Esophagus squamous epithelium (tissue), 5 donors: ENCODE results near the gene OR51B5. TPM values are rescaled to one million over a fixed set of nuclear protein-coding genes. Genes with fewer than 3 reads are reported as not detected.
"Not testable (repeated sequence)": the region's sequence is repeated elsewhere in the genome, so short reads cannot be mapped to it uniquely, and the experiment has no call there.

Experiments
- DNase-seq: peaks from one replicate; lab custom pipeline; 2025; lab: John Stamatoyannopoulos, UW
- H3K27ac ChIP-seq, 4 donors: fragments of 200-600 bp; sonication (generic); one replicate each; pipeline ENCODE4 v1.5.1; 2016 to 2019; ENCODE audit warnings: mild to moderate bottlenecking in 1 of 4
- H3K27me3 ChIP-seq, 4 donors: fragments of 200-600 bp; sonication (generic); 1 replicate in 3 of 4; 2 replicates in 1 of 4; pipeline versions ENCODE4 v1.5.1 to v1.6.0; 2017 to 2021; ENCODE audit warnings: antibody characterized with exemption in 1 of 4
- H3K36me3 ChIP-seq, 3 donors: fragments of 200-600 bp; sonication (generic); one replicate each; pipeline ENCODE4 v1.5.1; 2016 to 2019
- H3K4me1 ChIP-seq, 3 donors: fragments of 200-600 bp; sonication (generic); one replicate each; pipeline ENCODE4 v1.5.1; 2017 to 2019
- H3K4me3 ChIP-seq, 4 donors: fragments of 200-600 bp; sonication (generic); 1 replicate in 3 of 4; 2 replicates in 1 of 4; pipeline ENCODE4 v1.5.1; 2016 to 2019; ENCODE audit warnings: mild to moderate bottlenecking in 2 of 4, moderate library complexity in 1 of 4
- H3K9me3 ChIP-seq, 3 donors: fragments of 200-600 bp; sonication (generic); one replicate each; pipeline ENCODE4 v1.5.1; 2016 to 2019
- POLR2A ChIP-seq, 4 donors: fragments of 450-650 bp; IDR thresholded peaks; one replicate each; pipeline ENCODE4 v1.6.1; 2017; ENCODE audit warnings: antibody characterized with exemption in 4 of 4, mild to moderate bottlenecking in 4 of 4, moderate library complexity in 3 of 4
- WGBS, 2 donors: methylation state at CpG; one replicate each; pipeline ENCODE4 v1.1.5; 2018; 5-methylcytosine and 5-hydroxymethylcytosine counted together
- intact Hi-C: fragments of 100-400 bp; cut with DNase I; formaldehyde crosslinking; loops from one replicate; pipeline ENCODE4 v1.15.0; 2022
- total RNA-seq, 4 donors: library from RNA; depleted of rRNA; stranded (reverse); fragments of >200 nt; gene quantifications; one replicate each; pipeline ENCODE4 v1.1.0, GENCODE V29; 2016
- TF ChIP-seq, protein P1 (sequence below), 6 experiments: fragments of 450-650 bp in 4 of 6; fragments of 200-600 bp in 2 of 6; sonication (generic) in 2 of 6; IDR thresholded peaks; one replicate each; pipeline ENCODE4 v1.5.1; 2016 to 2019; ENCODE audit warnings: antibody characterized with exemption in 6 of 6, mild to moderate bottlenecking in 4 of 6, moderate library complexity in 4 of 6
- donor health status: DM: yes; HTN: yes; CAD: no.

The OR51B5 gene
- total RNA-seq, 4 donors from 2014 or later: 0.57 TPM; not detected in 3

DNA sequence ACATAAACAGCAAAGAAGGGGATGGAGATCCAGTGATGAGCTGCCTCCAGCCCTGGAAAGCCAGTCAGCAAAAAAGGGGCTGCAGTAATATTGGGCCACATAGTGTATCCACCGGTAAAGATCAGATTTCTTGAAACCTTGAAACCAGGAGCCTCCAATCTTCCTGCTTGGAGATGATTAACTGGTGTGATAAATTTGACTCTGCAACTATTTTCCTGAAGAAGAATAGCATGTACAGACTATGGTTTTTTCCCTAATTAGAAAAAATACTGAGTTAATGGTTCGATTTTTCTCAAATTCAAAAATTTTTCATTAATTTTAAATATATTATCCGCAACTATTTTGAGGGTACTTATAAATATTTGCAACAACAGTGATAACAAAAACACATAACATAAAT lies 19.1 kb downstream of the OR51B5 start, which contains the start of gene OR51B2:
Gene OR51B2 (minus strand): TSS at position 101 of the 400 bp plus-strand sequence. CDS start 0 bp downstream, at position 101.
- 46 to 76% methylated on average over 3 of the region's 3 CpGs for WGBS, 2 donors
- Histone ChIP-seq H3K27ac (no peak within 1 kb of the TSS), H3K9me3 (no peaks in the 10 kb centered on the region), H3K4me1 (no peaks in the 10 kb centered on the region), H3K36me3 (no peaks in the 10 kb centered on the region), H3K27me3 (no peaks in the 10 kb centered on the region), H3K4me3 (no peak within 1 kb of the TSS)
- DNase-seq: no peak
- no peak for TF ChIP-seq POLR2A (IDR thresholded peaks at IDR 0.05)
- TF ChIP-seq, protein P1, sequence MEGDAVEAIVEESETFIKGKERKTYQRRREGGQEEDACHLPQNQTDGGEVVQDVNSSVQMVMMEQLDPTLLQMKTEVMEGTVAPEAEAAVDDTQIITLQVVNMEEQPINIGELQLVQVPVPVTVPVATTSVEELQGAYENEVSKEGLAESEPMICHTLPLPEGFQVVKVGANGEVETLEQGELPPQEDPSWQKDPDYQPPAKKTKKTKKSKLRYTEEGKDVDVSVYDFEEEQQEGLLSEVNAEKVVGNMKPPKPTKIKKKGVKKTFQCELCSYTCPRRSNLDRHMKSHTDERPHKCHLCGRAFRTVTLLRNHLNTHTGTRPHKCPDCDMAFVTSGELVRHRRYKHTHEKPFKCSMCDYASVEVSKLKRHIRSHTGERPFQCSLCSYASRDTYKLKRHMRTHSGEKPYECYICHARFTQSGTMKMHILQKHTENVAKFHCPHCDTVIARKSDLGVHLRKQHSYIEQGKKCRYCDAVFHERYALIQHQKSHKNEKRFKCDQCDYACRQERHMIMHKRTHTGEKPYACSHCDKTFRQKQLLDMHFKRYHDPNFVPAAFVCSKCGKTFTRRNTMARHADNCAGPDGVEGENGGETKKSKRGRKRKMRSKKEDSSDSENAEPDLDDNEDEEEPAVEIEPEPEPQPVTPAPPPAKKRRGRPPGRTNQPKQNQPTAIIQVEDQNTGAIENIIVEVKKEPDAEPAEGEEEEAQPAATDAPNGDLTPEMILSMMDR (IDR thresholded peaks at IDR 0.05): no peak
- intact Hi-C loops: no loop called here

DNA sequence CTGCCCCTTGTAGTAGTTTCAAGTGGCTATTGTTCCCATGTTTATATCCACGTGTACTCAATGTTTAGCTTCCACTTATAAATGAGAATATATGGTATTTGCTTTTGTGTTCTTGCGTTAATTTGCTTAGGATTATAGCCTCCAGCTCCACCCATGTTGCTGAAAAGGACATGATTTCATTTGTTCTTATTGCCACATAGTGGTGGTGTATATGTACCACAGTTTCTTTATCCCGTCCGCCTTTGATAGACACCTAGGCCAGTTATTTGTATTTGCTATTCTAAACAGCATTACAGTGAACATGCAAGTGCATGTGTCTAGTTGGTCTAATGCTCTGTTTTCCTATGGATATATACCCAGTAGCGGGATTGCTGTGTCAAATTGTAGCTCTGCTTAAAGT lies 26.0 kb downstream of the OR51B5 start:
- DNase-seq: no peak
- Histone ChIP-seq H3K4me3 (no peak overlapping the region), H3K4me1 (no peaks in the 10 kb centered on the region), H3K36me3 (no peaks in the 10 kb centered on the region), H3K27ac (no peak overlapping the region), H3K9me3 (no peaks in the 10 kb centered on the region), H3K27me3 (no peaks in the 10 kb centered on the region)
- intact Hi-C loops: no loop called here
- WGBS, 2 donors: 51 to 54% methylated on average over 5 of the region's 5 CpGs
- TF ChIP-seq, protein P1 (IDR thresholded peaks at IDR 0.05): no peak
- TF ChIP-seq POLR2A (IDR thresholded peaks at IDR 0.05): no peak

DNA sequence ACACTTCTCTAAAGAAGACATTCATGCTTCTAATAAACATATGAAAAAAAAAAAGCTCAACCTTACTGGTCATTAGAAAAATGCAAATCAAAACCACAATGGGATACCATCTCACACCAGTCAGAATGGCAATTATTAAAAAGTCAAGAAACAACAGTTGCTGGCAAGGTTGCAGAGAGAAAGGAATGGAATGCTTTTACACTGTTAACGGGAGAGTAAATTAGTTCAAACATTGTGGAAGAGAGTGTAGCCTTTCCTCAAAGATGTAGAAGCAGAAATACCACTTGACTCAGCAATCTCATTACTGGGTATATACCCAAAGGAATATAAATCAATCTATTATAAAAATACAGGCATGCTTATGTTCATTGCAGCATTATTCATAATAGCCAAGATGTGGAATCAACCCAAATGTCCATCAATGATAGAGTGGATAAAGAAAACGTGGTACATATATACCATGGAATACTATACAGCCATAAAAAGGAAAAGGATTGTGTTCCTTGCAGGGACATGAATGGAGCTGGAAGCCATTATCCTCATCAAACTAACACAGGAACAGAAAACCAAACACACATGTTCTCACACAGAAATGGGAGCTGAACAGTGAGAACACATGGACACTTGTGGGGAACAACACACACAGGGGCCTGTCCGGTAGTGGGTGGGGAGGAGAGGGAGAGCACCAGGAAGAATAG lies 29.8 kb downstream of the OR51B5 start:
- H3K4me1 ChIP-seq, intact Hi-C loops, DNase-seq, H3K4me3 ChIP-seq, H3K36me3 ChIP-seq, H3K9me3 ChIP-seq, H3K27me3 ChIP-seq, H3K27ac ChIP-seq: not testable (repeated sequence)
- 61 to 65% methylated on average over 3 of the region's 3 CpGs for WGBS, 2 donors

DNA sequence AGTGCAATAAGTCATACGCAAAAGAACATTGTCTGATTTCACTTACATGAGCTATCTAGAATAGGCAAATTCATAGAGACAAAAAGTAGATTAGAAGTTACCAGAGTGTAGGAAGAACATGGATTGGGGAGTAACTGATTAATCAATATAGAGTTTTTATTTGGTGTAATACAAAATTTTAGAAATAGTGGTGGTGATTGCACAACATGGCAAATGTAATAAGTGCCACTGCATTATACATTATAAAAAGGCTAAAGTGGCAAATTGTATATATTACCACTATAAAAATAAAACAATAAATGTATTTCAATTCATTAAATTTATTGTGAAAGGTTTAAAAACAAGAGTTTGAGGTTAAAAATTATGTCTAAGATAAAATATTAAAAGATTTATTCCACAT lies 32.9 kb downstream of the OR51B5 start:
- no peaks in the 10 kb centered on the region for H3K36me3 ChIP-seq
- WGBS, 2 donors: 86 to 100% methylated on average over 1 of the region's 1 CpG
- intact Hi-C loops: no loop called here
- no peak for DNase-seq
- TF ChIP-seq, protein P1 (IDR thresholded peaks at IDR 0.05): no peak
- TF ChIP-seq POLR2A (IDR thresholded peaks at IDR 0.05): no peak
- no peaks in the 10 kb centered on the region for H3K9me3 ChIP-seq
- no peaks in the 10 kb centered on the region for H3K27me3 ChIP-seq
- no peak overlapping the region for H3K4me3 ChIP-seq
- no peaks in the 10 kb centered on the region for H3K4me1 ChIP-seq
- H3K27ac ChIP-seq: no peak overlapping the region

DNA sequence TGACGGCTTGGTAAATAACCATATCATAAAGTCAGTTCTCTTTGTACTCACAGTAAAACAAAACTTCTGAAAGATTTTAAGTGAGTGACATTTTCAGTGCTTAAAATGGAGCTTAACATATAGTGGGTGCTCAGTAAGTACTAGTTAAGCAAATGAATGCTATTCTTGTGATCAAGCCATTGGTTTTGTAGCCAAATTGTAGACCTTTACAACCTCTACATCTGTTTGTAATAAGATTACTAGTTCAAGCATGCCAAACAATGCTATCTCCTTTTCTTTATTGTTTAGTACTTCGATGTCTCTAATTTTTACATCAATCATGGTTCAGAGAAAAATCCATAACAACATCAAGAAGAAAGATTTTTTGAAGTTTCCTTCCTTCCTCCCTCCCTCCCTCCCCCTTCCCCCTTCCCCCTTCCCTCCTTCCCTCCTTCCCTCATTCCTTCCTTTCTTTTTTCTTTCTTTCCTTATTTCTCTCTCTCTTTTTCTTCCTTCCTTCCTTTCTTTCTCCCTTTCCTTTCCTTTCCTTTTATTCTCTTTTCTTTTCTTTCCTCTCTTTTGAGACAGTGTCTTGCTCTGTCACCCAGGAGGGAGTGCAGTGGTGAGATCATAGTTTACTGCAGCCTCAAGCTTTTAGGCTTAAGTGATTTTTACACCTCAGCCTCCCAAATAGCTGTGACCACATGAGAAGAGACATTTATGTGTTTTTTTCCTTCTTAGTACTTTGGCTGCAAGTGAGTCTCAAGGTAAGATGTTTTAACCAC lies 35.9 kb downstream of the OR51B5 start:
- WGBS, 2 donors: 45 to 59% methylated on average over 2 of the region's 2 CpGs
- no peak for TF ChIP-seq POLR2A (IDR thresholded peaks at IDR 0.05)
- TF ChIP-seq, protein P1 (IDR thresholded peaks at IDR 0.05): no peak
- no peaks in the 10 kb centered on the region for H3K36me3 ChIP-seq
- no peak overlapping the region for H3K4me3 ChIP-seq
- no peak overlapping the region for H3K27ac ChIP-seq
- H3K4me1 ChIP-seq: no peaks in the 10 kb centered on the region
- no peak for DNase-seq
- intact Hi-C loops: no loop called here
- H3K27me3 ChIP-seq: no peaks in the 10 kb centered on the region
- H3K9me3 ChIP-seq: no peaks in the 10 kb centered on the region
